HG03045 (cell line): ENCODE results near the gene PCGF6.

Source experiments
- ATAC-seq: cut with Tn5 transposase; IDR thresholded peaks from one replicate; pipeline ENCODE4 v1.9.1; 2021; ENCODE audit warnings: mild to moderate bottlenecking, moderate library complexity; ENCODE audit not compliant: unreplicated experiment

Gene PCGF6

DNA sequence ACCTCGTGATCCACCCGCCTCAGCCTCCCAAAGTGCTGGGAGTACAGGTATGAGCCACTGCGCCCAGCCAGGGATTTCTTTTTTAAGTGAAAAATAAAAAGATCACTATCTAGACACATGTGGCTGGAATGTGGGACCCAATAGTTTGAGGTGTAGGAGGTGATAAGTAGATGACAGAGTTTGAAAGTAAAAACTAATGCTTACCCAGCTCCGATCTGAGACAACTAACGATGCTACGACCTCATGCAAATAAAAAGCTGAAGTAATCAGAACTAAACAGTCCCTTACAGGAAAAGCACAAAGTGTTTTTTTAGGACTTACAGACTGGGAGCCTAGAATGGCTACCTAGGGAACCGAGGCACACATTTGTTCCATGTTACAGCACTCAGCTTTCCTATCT lies 23.0 kb downstream of the PCGF6 start:
- no peak for ATAC-seq

DNA sequence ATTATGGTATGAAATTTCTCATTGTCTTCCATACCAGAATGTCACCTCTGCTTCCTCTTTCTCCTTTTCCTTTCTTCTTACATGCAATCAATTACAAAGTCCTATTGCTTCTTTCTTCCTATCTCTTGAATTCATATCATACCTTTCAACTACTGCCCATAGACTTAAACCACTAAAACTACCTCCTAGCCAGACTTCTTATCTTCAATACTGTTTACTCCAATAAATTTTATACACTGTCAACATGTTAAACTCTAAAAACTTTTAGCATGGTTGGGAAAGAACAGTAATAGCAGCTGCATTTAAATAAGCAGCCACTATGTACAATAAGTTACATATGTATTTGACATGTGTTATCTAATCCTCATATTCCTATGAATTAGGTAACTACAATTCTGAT lies 34.9 kb downstream of the PCGF6 start:
- no peak for ATAC-seq

DNA sequence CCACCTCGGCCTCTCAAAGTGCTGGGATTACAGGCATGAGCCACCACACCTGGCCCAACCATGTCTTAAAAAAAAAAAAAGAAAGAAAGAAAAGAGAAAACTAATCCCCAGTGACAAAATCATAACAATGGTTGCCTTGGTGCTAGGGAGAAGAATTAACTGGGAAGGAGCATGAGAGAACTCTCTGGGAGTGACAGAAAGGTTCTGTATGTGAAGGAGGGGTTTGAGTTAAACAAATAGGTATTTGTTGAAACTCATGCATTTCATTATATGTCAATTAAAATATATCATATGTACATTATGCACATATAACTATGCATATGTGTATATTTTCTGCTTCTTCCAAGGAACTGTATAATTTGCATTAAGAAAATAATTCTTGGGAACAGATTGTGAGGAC lies 40.7 kb downstream of the PCGF6 start:
- ATAC-seq: no peak

DNA sequence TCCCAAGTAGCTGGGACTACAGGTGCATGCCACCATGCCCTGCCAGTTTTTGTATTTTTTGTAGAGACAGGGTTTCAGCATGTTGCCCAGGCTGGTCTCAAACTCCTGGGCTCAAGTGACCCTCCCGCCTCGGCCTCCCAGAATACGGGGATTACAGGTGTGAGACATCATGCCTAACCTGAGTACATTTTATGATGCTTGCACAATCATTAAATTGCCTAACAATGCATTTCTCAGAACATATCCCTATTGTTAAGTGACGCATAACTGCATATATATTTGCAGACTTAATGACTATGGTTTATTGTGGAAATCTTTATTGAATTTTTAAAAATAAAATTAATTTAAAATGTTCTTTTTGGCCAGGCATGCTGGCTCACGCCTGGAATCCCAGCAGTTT lies 43.3 kb downstream of the PCGF6 start:
- no peak for ATAC-seq

DNA sequence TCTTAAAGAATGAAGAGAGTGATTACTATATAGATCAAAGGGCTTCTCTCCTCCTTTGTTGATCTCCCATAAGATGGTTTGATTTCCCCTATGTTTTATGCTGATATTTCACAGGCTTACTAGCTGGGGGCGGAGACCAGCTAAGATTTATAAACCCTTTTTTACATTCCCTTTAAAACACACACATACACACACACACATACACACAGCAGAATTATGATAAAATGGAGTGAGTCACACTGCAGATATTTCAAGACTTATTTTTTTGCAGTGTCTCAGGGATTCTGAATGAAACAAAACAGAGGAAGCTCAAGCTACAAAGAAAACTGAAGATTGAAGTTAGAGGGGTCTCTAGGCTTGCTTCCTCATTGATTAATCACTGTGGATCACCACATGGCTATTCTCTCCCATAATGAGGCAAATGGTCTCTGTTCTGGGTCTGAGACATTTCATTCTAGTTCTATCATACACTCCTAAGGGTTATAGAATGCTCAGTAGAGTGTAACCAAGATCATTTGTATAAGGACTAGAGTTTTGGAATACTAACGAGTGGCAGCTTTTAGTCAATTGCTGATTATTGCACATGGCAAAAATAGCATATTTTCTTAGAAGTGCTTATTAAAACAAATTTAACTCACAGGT lies 55.4 kb downstream of the PCGF6 start:
- no peak for ATAC-seq

DNA sequence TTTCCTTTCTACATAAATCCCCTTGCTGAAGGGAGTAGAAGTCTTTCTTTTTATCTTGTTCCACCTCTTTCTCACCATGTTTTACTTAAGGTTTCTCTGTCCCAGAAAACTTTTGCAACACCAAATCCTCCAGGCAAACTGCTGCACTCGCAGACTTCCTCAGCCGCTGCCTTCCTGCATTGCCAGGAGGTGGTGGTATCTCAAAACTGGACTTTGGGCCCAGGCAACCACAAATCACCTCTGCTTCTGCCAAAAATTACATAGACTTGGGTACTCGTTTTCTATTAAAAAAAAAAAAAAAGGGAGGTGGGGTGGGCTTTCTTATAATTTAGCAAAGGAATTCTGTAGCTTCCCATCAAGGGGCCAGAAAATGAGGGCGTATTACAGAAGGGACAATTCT lies 59.4 kb downstream of the PCGF6 start:
- no peak for ATAC-seq

DNA sequence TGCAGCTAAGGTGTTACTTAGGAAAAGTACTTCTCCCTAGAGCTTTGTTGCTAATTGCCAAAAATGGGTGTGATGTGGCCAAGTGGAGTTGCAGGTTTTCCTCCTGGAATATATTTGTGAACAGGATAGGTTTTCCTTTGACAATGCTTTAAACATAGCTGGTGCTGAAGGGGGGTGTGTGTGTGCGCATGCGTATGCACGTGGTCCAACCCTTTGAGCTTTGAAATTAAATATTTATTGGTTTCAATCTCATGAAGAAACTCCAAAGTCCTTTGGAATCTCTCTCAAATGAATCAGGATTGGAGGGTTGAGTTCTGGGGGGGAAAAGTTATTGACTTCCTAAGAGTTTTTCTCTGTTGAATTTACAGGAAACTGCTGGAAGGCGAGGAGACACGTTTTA lies 62.9 kb downstream of the PCGF6 start:
- ATAC-seq: no peak

DNA sequence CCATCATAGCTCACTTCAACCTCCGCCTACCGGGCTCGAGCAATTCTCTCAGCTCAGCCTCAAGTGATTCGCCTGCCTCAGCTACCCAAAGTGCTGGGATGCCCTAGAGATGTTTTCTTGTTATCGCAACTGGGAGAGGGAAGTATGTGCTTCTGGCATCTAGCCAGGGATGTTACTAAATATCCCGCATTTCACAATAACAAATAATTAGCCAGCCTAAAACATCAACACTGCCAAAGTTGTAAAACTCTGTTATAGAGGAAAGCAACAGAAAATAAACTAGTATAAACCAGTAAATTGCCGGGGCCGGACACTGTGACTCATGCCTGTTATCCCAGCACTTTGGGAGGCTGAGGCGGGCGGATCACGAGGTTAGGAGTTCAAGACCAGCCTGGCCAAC lies 66.8 kb downstream of the PCGF6 start:
- ATAC-seq: no peak

DNA sequence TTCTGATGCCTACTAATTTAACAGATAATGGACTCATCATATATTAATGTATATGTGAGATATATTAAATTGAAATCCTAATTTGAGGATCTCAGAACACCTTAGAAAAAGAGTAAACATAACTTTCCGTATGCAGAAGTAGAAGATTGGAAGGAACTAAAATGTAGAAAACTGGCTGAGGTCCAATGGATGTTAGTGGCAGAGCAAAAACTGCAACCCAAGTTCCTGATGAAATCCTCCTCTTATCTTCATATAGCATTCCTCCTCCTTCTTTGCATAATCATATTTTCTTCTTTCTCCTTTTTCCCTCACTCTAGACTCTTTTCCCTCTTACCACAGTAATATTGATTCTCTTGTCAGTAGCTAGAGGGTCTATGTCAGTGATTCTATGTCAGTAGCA lies 68.0 kb downstream of the PCGF6 start:
- no peak for ATAC-seq

DNA sequence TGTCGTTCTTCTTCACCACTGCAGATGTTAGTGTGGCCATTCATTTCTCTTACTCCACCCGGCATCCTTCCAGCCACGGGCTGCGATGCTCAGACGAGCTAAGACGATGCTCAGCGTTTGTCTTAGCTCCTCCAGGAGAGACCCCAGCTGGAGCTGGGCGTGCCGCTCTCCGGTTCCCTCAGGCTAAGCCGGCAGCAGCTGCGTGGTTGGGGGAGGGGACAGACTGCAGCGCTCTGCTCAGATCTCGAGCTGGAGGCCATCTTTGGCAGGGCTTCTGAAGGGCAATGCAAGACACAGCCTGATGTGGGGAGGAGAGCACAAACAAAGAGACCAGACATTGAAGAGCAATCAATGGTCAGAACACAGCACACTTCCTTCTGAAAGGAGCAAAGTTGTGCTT lies 69.2 kb downstream of the PCGF6 start:
- ATAC-seq: no peak

DNA sequence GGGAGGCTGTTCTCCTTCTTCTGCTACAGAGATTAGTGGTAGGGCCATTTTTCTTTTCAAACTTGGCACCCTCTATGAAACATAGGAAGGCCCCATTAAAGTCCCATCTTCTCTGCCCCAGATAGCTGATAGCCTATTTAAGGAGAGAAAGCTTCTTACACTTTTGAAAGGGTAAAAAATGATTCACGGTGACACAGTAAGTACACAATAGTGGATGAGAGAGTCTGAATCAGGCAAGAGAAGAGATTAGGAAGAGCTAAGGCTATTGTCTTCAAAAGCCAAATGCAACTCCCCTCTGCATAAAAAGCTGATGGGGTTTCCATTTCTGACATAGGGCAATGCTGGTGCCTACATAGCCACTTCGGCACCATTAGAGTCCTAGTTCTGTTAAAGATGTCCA lies 70.4 kb downstream of the PCGF6 start:
- no peak for ATAC-seq

DNA sequence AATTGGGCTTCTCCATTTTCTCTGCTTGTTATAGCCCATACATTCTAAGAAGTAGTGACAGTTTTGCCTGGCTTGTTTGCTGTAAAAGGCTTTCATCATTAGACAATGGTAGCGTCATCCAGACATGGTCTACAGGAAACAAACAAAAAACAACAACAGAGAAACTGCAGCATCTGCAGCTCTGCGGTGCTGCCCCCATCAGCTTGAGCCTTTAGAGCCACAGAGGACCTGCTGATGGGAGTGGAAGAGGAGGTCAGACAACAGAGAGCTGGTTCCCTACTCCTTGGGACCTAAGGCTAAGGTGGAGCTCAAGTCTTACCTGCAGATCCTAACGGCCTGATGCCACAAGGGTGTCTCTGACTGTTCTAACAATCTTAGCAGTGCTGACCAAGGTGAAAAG lies 70.9 kb downstream of the PCGF6 start:
- no peak for ATAC-seq

DNA sequence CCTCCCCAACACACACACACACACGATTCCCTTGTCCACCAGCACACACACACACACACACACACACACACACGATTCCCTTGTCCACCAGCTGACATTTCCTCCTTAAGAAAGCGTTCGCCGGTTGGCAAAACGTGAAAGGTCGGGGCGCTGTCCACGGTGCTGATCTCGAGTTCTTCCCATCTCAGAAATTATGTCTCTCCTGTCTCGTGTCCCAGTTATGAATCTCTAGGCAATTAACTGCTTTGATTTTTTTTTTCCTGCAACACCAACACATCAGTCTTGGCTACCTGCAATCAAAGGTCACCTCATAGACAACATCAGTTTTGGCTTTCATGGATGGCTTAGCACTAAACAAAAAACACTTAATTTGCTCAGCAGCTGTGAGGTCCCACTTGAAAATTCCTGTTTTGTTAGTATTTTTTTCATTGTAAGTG lies 72.1 kb downstream of the PCGF6 start:
- ATAC-seq: no peak

DNA sequence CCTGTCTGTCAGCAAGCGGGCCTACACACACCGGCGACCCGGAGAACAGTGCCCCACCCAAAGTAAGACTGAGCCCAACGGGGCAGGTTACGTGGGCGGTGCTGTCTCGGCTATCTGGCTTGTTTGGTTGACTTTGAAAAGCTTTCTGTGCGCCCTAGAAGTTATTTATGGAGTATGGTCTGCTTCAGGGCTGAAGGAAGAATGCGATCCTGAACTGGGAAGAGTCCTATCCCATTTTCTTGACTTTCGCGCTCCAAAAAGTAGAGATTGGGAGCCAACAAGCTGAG lies 72.5 kb downstream of the PCGF6 start:
- ATAC-seq: no peak

DNA sequence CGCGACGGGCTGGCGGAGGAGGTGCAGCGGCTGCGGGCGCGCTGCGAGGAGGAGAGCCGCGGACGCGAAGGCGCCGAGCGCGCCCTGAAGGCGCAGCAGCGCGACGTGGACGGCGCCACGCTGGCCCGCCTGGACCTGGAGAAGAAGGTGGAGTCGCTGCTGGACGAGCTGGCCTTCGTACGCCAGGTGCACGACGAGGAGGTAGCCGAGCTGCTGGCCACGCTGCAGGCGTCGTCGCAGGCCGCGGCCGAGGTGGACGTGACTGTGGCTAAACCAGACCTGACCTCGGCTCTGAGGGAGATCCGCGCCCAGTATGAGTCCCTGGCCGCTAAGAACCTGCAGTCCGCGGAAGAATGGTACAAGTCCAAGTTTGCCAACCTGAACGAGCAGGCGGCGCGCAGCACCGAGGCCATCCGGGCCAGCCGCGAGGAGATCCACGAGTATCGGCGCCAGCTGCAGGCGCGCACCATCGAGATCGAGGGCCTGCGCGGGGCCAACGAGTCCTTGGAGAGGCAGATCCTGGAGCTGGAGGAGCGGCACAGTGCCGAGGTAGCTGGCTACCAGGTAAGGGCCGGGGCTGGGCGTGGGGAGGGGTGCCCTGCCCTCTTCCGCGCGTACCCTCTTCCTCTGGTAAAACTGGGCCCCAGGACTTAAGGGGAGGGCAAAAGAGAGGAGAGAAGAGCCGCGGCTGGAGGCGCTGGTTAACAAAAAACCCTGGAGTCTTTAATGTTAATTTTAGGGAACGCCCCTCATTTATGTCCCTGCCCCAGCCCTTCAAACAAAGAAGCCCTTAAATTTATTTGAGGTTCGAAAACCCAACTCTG lies 73.0 kb downstream of the PCGF6 start:
- ATAC-seq: no peak

DNA sequence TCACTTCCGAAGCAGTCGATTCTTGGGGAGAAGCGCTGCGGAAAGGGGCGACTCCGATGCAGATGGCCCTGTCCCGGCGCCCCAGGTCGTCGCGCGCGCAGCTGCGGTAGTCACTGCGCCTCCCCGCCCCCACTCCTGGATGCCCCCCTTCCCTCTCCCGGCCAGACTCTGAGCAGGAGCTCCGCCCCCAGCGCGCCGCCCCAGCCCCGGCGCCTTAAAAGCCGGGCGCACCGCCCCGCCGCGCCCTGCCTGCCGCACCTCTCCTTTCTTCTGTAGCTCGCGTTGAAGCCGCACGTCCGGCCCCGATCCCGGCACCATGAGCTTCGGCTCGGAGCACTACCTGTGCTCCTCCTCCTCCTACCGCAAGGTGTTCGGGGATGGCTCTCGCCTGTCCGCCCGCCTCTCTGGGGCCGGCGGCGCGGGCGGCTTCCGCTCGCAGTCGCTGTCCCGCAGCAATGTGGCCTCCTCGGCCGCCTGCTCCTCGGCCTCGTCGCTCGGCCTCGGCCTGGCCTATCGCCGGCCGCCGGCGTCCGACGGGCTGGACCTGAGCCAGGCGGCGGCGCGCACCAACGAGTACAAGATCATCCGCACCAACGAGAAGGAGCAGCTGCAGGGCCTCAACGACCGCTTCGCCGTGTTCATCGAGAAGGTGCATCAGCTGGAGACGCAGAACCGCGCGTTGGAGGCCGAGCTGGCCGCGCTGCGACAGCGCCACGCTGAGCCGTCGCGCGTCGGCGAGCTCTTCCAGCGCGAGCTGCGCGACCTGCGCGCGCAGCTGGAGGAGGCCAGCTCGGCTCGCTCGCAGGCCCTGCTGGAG lies 73.8 kb downstream of the PCGF6 start, which contains the start of gene INA:
Gene INA, plus strand, starts transcription at position 243 of the 817 bp plus-strand sequence. Its CDS starts 74 bp downstream, at position 317.
- ATAC-seq: no peak

DNA sequence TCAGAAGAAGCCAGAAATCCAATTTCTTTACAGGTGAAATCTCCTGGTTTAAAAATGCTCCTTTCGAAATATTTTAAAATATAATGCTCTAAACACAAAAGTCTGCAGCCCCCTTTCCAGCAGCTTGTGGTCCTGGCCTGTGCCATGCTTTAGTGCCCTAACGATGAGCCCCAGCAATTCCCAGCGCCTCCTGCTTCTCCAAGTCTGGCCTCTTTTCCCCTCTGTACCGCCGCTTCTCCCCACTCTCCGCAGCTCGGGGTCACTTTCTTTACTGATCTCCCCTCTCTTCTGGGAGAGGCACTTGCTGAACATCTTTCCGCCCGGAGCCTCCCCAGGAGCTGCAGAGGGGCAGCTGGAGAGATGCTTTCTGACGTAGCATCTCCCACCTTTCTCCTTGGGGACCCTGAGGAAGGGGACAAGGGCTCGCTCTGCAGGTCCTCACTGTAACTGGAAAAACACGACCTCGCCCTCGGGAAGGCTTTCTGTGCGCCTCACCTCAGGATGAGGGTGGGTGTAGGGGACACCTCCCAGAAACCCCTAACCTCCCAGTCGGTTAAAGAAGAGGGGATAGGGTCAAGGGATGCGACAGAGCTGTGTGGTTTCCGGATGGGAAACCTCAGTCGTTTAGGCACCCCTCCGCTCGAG lies 74.6 kb downstream of the PCGF6 start:
- no peak for ATAC-seq

DNA sequence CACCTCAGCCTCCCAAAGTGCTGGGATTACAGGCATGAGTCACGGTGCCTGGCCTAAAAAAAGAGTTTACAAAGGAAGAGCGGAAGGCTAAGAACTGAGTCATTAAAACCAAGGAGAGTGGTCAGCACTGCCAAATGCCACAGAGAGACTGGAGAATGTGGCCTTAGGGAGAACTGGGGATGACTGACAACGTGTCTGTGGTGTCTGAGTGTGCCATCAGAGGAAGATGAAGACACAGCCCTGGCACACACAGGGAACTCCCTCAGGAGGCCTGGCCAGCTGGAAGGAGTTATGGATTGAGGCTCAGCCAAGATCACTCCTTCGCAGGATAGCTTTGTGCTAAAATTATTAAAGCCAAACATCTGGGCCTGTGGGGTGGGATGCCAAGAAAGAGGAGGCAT lies 77.9 kb downstream of the PCGF6 start:
- no peak for ATAC-seq

DNA sequence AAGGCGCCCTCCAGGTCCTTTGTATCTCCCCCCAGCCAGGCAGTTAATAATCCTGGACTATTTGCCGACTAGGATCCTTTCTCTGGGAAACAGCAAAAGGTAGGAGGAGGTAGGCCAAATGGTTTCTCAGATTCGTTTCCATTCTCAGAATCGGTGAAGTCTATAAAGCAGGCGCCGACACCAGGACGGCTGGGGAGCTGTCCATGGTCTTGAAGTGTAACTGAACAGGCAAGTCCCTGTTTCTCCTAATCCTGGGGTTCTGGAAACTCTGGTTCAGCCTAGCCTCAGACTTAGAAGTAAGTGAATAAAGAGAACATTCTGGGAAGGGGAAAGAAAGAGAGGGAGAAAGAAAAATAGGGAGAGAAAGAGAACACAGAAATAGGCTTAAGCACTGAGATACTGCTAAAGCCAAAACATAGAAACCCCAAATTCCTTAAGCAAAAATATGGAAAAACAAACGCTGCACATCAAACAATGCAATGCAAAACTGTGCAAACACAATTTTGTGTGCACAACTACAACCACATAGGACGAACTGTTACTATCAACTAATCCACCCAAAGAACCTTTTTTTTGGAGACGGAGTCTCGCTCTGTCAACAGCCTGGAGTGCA lies 85.1 kb downstream of the PCGF6 start:
- no peak for ATAC-seq

DNA sequence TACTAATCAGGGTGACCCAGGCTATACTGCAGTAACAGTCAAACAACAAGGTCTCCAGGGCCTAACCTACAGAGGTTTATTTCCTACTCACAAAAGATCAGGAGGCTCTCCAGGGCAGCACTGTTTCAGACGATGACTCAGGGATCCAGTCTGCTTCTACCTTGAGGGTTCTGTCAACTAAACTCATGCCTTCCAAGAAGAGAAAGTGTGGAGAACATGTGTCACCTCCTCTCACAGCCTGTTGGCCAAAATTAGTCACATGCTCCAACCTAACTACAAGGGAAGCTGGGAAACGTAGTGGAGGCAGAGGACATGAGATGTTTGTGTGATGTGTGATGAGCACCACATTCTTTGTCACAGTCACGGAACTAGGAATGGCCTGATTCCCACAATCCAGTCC lies 88.7 kb downstream of the PCGF6 start:
- no peak for ATAC-seq

DNA sequence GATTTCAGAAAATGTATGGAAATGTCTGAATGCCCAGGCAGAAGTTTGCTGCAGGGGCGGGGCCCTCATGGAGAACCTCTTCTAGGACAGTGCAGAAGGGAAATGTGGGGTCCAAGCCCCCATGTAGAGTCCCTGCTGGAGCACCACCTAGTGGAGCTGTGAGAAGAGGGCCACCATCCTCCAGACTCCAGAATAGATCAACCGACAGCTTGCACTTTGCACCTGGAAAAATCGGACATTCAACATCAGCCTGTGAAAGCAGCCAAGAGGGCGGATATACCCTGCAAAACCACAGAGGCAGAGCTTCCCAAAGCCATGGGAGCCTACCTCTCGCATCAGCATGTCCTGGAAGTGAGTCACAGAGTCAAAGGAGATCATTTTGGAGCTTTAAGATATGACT lies 91.0 kb downstream of the PCGF6 start:
- no peak for ATAC-seq
